ENCODE results near the gene CBLN1.

DNA sequence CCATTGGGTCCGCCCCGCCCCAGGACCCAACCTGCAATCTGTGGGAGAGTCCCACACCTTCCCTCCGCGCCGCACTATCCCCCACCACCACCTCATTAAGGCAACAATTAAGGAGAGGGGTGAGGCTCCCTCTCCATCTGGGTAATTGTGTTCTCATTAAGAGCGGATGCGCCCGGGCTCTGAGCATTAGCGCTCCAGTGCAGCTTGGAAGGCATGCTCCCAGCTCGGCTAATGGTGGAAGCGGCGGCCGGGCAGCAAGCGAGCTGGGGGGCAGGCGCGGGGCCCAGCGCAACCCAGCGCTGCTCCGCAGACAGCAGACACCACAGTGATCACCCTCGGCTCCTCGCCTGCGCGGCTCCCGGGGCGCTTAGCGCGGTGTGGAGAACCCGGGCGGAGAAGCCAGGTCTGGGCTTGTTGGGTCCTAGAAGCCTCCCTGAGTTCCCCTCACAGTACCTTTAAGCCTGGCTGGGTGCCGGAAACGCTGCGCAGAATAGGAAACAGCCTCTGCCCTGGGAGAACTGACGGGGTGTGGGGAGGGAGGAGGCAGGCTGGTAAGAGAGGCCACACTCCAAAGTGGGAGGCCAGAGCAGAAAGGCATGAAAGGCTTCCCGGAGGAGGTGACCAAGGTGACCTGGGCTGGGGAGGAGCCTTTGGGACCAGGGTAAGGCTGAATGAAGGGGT is 6.4 kb downstream of the CBLN1 start:
- TF ChIP-seq, protein P1, sequence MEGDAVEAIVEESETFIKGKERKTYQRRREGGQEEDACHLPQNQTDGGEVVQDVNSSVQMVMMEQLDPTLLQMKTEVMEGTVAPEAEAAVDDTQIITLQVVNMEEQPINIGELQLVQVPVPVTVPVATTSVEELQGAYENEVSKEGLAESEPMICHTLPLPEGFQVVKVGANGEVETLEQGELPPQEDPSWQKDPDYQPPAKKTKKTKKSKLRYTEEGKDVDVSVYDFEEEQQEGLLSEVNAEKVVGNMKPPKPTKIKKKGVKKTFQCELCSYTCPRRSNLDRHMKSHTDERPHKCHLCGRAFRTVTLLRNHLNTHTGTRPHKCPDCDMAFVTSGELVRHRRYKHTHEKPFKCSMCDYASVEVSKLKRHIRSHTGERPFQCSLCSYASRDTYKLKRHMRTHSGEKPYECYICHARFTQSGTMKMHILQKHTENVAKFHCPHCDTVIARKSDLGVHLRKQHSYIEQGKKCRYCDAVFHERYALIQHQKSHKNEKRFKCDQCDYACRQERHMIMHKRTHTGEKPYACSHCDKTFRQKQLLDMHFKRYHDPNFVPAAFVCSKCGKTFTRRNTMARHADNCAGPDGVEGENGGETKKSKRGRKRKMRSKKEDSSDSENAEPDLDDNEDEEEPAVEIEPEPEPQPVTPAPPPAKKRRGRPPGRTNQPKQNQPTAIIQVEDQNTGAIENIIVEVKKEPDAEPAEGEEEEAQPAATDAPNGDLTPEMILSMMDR (conservative IDR thresholded peaks at IDR 0.05 in 1 of 2, IDR thresholded peaks at IDR 0.05 in 1 of 2; ENCODE audit: low read depth in 1 of 2, low read length in 2 of 2): no peak
- TF ChIP-seq EZH2 (IDR thresholded peaks at IDR 0.05; ENCODE audit: low read length, missing control alignments): no peak

Data from fibroblast of lung (primary cell).